Fibroblast of skin of left quadriceps (primary cell): ENCODE data around the gene TDP1.
"Not testable (repeated sequence)": the region's sequence is repeated elsewhere in the genome, so short reads cannot be mapped to it uniquely, and the experiment has no call there.

Experiments
- DNase-seq, 2 experiments: peaks; one replicate each; pipeline ENCODE4 v3.0.0-alpha.2; 2013; ENCODE audit warnings: low read depth in 2 of 2

TDP1 gene

GRCh38 chr14:89990218-89990617, 34.5 kb downstream of the TDP1 start:
- no peak for DNase-seq

DNA sequence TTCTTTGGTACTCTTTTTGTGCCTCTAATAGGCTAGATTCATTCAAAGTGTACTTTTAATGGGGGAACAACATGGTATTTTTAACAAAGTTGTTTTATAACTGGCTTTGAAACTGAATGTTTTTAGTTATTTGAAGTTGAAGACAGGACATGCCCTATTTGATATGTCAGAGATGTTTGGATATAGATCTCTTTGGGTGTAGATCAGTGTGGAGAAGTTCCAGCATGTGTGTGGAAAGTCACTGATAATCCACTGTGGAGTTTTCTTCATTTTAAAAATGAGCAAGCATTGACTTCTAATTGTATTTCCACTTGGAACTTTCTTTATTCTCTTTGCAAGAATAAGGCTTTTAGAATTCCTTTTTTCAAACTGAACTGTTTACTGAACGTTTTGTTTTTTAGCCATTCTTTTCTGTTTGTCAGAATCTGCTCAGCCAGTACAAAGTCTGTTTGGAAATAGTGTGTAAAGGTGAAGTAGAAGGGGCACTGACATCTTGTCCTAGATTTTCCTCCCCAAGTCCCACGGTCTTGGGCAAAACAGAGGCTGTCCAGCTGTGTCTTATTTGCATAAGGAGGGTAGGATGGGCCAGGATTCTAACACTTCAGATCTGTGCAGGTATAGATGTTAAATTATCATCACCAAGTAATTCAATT, 35.0 kb downstream of the TDP1 start:
- no peak for DNase-seq

- DNase-seq, result no peak
Observed at GRCh38 chr14:89992273-89992672, 36.5 kb downstream of the TDP1 start.

- no peak for DNase-seq
Observed at GRCh38 chr14:89996963-89997362, 41.2 kb downstream of the TDP1 start.

DNA sequence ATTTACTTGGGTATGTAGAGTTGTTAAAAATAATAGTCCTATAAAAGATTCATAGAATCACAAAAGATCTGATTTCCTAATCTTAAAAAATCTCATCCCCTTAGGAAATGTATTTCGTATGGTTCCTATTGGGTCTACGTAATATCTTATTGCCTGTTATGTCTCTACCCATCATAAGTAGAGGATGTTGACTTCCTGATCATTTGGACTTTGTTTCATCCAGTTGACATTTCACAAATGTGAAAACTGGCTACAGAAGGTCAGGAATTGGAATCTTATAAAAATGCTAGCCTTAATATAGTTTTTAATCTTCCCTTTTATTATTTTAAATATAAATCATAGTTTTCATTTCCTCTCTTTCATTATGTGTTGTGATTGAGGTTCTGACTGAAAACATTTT, 45.2 kb downstream of the TDP1 start:
- no peak for DNase-seq

DNA sequence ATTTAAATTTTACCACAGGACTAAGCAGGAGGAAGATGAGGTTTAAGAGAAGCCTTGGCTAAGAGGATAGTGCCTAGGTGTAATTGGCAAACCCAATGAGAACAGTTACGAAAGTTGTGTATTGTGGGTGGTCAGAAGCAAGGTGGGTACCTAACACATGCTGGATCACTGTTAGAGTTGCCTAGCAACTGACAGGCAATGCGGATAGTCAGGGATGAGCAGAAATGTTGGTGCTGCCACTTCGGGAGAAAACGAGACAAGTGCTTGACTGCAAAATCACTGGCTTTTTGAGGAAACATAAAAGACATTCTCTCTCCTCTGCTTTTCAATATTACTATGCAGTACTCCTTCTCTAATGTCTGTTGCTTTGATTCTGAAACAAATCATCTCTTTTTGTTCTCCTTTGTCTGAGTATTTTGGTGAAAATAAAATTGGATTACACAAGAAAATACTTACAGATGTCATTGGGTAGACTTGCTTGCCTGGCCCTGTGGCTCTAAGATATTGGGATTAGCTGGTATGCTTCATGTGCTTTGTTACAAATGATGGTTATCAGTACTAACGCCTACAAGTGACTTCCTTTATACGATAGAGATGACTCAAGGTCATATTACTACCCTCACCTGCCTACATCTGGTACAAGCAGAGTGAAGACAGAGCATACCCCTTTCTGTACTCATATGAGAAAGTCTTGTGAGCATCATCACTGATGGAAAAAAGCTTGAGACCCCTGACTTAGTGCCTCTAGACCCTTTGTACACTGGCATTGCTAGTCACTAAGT, 48.0 kb downstream of the TDP1 start:
- DNase-seq, result no peak

- no peak for DNase-seq
Observed at GRCh38 chr14:90005441-90005840, 49.7 kb downstream of the TDP1 start.

DNA sequence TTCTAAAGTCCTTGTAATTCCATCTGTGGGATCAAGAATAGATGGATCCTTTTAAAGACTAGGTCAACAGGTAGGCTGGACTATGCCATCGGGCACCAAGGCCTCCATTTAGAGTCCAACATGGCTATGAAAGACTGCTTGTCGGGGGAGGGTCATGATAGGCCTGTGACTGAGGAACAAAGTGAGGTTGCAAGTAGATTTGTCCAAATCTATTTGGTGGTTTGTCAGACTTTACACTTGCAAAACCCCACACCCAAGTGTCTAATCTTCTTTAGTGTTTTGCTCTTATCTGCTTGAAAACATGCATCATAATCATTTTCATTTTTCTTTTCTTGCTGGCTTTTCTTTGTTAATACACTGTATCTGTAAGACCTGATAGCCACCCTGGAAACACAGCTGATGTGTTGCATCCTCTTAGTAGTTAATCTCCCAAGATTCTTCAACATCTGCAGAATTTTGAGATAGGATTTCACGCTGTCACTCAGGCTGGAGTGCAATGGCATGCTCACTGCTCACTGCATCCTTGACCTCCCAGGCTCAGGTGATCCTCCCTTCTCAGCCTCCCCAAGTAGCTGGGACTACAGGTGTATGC, 50.3 kb downstream of the TDP1 start:
- no peak for DNase-seq

- DNase-seq, result no peak
Observed at GRCh38 chr14:90017371-90017770, 61.6 kb downstream of the TDP1 start.

- no peak for DNase-seq
Observed at GRCh38 chr14:90019824-90020523, 64.2 kb downstream of the TDP1 start.

DNA sequence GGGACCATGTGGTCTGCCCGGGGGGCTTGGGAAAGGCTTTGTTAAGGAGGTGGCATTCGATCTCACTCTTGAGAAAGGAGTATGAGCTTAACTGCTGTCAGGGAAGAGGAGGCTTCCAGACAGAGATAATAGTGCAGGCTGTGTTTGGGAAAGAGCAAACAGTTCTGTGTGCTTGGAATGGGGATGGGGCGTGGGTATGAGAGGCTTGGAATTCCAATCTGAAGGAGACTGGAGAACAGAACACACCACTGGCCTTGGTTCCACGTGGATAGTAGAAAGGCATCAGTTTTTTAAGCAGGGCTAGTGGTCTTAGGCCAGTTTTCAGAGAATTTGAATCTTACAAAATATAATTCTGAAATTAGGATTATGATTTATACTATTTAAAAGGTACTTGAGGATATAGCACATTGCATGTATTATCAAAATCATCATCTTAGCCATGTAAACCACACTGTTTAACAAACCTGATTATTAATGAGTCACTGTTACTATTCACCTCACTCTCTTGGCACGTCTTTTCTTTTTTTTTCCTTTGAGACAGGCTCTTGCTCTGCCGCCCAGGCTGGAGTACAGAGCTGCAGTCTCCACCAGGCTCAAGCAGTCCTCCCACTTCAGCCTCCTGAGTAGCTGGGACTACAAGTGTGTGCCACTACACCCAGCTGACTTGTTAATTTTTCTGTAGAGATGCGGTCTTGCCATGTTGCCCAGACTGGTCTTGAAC, 67.6 kb downstream of the TDP1 start:
- no peak for DNase-seq

- no peak for DNase-seq
Observed at GRCh38 chr14:90024910-90025309, 69.2 kb downstream of the TDP1 start.

GRCh38 chr14:90026608-90027007, 70.9 kb downstream of the TDP1 start:
- DNase-seq, result not testable (repeated sequence)

- DNase-seq, result no peak
Observed at GRCh38 chr14:90027842-90028241, 72.1 kb downstream of the TDP1 start.

- DNase-seq, result no peak
Observed at GRCh38 chr14:90034156-90034555, 78.4 kb downstream of the TDP1 start.

DNA sequence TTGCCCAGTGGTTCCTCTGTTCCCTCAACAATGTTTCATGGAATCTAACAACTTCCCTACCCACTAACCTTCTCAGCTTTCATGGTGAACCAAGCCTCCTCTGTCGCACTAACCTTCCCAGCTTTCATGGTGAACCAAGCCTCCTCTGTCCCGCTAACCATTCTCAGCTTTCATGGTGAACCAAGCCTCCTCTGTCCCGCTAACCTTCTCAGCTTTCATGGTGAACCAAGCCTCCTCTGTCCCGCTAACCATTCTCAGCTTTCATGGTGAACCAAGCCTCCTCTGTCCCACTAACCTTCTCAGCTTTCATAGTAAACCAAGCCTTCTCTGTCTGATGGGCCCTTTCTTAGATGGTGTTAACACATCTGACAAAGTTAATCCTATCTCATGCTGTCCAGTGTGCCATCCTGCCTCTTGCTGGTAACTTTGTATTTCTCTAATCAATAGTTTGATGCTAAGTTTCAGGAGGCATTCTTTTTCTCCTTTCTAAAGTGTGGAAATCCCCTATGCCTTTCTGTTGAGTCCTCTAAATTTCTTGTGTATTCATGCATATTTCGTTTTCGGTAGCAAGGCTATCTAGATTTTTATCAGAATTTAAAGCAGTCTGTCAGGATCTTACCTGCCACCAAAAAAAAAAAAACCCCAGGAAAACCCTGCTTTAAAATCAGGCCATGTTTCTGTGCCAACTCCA, 79.3 kb downstream of the TDP1 start:
- DNase-seq, result no peak

GRCh38 chr14:90039253-90040010, 83.7 kb downstream of the TDP1 start:
- no peak for DNase-seq

GRCh38 chr14:90040411-90040810, 84.7 kb downstream of the TDP1 start:
- DNase-seq, result no peak

- no peak for DNase-seq
Observed at GRCh38 chr14:90042496-90043252, 86.9 kb downstream of the TDP1 start.

DNA sequence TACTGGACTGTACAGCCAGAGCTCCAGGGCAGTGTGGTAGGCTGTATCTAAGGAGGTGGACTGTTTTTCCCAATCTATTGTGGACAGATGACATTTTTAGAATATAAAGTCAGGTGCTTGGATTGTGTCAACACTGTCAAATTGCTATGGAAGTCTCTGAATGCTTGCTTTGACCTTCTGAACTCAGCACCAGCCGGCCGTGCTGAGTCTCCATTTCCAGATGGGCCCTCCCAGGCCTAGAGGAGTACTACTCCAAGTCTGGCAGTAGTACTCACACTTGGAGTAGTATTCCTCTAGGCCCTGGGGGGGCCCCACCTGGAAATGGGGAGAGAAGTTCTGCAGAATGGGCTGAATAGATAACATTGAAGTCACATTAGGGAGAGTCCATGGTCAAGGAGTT, 89.9 kb downstream of the TDP1 start:
- DNase-seq, result no peak
